ENCODE data around the gene UBE2L5.

Gene UBE2L5

GRCh38 chr13:30406779-30407416, 15.4 kb upstream of the UBE2L5 start:
- DNase-seq, result no peak

DNA sequence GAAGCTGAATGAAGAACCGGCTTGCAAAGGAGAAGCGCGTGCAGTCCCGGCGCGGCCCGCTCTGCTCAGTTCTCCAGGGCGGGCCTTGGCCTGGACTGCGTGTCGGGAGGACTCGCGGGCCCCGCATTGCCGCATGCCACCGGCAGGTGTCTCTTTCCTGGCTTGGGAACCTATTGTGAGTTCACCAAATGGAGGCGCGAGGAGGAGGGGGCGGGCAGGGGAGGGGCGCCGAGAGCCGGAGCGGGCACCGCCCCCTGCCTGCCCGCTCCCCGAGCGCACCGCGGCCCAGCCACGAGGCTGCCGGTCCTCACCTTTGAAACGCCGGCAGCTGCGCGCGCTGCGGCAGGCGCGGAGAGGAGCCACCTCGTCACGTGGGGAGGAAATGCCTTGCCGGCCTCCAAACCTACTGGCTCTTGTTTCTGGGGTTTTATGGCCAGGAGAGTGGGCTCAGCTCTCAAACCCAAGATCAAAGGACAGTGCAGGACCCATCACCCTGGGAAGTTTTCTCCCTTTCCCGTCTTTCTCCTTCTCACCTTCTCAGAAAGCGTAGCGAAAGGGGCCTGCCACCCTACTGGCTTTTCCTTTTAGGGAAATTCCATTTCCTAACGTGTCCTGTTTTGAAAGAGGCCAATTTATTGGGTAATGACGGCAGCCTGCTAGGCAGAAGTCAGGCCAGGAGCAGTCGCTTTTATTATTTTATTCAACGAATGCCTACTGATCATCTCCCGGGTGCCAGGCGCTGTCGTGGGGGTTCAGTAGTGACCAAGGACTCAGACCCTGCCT, 13.8 kb upstream of the UBE2L5 start:
- no peak for DNase-seq

DNA sequence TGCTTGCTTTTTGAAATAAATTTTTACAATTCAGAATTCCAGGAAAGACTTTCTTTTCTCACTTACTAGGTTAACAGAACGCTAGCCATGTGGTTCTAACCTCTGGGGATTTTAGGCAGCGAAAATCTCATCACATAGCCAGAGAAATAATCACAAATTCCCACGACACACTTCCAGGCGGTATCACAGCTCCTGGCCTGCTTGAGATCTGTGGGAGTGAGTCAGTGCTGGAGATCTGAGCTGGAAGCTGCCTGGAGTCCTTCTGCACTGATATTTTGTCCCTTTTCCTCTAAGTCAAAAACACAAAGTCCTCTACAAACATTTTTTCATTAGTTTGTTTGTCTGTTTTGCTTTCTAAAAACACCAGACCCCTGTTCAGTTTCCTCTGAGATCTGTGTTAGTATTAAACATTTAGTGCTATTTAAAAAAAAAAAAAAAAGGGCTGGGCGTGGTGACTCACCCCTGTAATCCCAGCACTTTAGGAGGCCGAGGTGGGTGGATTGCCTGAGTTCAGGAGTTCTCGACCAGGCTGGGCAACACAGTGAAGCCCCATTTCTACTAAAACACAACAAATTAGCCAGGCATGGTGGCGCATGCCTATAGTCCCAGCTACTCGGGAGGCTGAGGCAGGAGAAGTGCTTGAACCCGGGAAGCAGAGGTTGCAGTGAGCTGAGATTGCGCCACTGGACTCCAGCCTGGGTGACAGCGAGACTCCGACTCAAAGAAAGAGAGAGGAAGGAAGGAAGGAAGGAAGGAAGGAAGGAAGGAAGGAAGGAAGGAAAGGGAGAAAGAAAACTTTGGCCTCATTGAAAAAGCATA, 12.2 kb upstream of the UBE2L5 start:
- DNase-seq, result no peak

GRCh38 chr13:30410705-30411125, 11.6 kb upstream of the UBE2L5 start:
- DNase-seq, result no peak

- no peak for DNase-seq
Measured at GRCh38 chr13:30412346-30412745, 9.9 kb upstream of the UBE2L5 start.

GRCh38 chr13:30413842-30414241, 8.5 kb upstream of the UBE2L5 start:
- no peak for DNase-seq

GRCh38 chr13:30415430-30416030, 6.8 kb upstream of the UBE2L5 start:
- DNase-seq, result no peak

- no peak for DNase-seq
Measured at GRCh38 chr13:30416471-30416870, 5.8 kb upstream of the UBE2L5 start.

GRCh38 chr13:30418075-30418716, 4.1 kb upstream of the UBE2L5 start:
- DNase-seq, result no peak

GRCh38 chr13:30418717-30419459, 3.4 kb upstream of the UBE2L5 start:
- no peak for DNase-seq

DNA sequence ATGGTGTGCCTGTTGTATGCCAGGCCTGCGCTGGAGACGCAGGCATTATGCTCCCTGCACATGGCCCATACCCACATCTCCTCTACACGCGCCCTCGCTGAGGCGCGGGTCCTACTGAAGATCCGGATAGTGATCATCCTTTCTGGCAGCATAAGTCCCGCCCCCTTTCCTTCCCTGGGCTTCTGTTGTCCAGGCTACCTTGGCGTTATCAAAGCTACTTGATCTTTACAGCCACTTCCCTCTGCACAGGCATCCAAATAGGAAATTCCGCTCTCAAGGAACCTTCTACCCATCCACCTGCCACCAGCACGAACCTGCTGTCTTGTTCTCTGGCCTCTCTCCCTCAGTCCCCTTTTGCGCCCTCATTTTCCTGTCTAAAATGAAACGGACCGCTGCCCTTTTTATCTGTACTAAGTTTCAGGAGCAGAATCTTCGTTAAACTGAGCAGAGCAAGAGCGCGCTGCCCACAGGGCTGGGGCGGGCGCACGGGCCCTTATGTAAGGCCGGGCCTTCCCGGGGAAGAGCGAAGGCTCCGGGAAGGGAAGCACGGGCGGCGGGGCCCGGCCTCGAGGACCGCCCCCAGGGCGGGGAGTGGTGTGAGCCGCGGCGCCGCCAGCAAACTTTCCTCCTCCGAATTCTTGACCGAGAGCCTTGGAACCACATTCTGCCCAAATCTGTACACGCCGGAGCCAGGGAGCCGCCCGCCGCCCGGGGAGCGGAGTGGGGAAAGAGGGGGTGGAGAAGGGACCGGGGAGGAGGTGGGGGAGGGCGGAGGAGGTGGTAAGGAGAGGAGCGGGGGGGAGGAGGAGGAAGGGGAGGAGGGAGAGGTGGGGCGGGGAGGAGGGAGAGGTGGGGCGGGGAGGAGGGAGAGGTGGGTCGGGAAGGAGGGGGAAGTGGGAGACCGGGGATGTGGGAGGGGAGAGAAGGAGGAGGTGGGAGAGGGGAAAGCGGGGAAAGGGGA, 920 bp upstream of the UBE2L5 start:
- DNase-seq, result peak; percentile 83

GRCh38 chr13:30423891-30424290, 1.6 kb downstream of the UBE2L5 start:
- no peak for DNase-seq

DNA sequence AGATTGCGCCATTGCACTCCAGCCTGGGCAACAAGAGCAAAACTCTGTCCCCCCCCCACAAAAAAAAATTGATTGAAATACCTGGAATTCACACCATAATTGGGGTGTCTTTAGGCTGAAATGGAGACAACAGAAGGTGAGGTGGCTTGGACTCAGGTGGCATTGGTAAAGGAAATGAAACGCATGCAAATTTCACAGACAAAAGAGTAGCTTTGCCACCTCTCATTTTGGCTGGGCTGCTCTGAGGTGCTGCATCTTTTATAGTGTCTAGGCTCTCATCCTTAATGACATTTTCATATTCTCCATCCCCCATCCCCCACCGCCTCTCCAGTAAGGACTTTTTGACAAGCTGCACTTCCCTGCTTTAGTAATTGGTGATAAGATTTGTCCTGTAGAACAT, 6.9 kb downstream of the UBE2L5 start:
- DNase-seq, result no peak

DNA sequence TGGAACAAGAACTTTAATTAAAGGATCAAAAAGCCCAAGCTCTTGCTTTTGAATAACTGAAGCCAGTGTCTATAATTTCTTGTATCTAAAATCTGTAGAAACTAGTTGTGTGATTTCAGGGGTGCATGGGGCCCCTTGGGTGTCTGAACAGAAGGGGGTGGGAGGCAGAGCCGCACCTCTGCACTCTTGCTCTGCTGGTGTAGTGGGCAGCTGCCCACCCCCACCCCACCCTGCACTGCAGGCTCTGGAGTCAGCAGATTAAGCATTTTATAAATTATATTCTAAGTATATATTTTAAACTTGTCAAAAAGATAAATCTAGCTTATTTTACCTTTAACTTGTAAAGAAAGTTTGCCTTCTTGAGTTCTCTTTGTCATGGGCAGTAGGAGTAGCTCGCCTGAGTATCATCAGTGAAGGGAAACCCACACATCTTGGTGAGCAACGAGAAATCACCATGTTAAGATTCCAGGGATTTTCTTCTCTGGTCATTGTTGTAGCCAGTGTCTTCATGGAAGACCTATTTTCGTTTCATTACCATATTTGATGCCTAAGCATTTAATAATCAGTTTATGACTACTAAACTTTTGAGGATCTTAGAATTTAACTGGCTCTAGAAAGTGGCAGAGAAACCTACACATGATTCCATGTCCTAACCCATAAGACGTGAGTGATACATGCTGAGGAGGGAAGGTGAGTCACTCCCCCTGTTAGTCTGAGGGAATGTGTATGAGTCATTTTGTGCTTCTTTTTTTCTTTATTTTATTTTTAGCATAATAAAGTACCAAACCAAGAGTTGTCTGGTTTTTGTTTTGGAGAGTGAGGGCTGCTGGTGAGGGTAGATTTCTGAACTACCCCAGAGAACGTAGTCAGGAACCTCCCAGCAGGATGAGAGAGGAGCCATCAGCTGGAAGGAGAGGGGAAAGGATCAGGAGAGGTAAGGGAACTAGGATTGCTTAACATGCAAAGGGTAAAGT, 7.7 kb downstream of the UBE2L5 start:
- DNase-seq, result peak; percentile 31

DNA sequence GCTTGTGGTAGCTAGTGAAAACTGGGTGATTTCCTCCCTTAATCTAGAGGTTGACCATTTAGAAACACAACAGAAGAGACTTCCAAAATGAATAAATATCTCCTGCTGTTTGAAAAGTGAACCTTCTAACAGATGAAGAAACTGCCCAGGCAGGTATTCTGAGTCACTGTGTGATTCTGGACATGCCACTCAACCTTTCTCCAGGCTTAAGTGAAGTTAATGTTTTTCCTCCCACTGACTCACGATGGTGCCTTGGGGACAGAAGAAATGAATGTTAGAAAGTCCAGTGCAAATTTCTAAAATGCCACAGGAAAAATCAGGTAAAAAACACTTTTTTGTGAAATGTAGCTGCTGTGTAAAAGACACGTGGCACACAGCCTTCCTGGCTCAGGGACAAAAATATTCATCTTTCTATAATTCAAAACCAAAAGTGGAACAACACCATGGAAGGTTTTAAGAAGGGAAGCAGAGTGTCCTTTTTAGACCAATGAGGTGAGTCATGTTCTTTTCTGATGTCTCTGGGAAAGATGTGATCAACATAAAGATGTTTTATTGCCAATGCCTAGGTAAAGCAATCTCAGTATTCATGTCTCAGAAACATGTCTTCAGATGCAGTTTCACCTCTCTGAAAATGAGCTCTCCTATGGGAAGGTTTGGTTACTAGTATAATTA, 9.1 kb downstream of the UBE2L5 start:
- DNase-seq, result no peak

GRCh38 chr13:30435911-30436451, 13.7 kb downstream of the UBE2L5 start:
- no peak for DNase-seq

DNA sequence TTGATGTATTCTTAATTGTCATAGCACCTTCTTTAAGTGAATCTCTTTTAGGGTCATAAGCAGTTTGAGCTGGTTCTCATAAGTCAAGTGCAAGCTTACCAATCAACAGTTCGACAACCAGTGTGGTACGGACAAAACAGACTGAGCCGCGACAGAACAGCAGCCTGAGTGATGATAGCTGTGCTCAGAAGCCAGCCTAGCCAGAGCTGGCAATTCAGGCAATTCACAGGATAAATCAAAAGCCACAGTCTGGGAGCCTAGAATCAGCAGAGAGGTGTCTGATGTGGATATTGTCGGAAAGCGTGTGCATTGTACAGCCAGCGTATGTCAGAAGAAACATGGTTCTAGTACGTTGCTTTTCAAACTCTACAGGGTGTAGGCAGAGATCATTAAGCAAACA, 14.9 kb downstream of the UBE2L5 start:
- DNase-seq, result no peak

GRCh38 chr13:30438286-30438685, 16.0 kb downstream of the UBE2L5 start:
- DNase-seq, result no peak
